Measurements from ENCODE around the gene WDR43.

Gene WDR43

GRCh38 chr2:28915939-28916338 lies 21.5 kb downstream of the WDR43 start:
- DNase-seq = no peak

GRCh38 chr2:28926847-28927246 lies 32.4 kb downstream of the WDR43 start:
- no peak for DNase-seq

DNA sequence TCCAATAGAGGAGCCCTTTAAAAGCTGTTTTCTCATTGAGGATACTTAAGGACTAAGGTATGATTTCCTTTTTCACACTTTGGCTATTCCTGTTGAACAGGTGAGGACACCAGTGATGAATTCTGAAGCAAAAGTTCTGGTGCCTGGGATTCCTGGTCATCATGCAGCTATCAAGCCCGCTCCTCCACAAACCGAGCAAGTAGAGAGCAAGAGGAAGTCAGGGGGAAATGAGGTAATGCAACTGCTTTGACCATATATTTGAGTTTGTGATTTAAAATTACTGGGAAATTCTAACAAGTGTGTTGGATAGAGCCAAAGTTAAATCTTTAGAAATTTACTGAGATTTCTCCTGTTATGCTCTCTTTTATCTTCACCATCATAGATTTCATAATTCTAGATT lies 33.0 kb downstream of the WDR43 start:
- no peak for DNase-seq

GRCh38 chr2:28927878-28928277 lies 33.4 kb downstream of the WDR43 start:
- DNase-seq = no peak

GRCh38 chr2:28929581-28929980 lies 35.1 kb downstream of the WDR43 start:
- no peak for DNase-seq

GRCh38 chr2:28930205-28930604 lies 35.7 kb downstream of the WDR43 start:
- no peak for DNase-seq

DNA sequence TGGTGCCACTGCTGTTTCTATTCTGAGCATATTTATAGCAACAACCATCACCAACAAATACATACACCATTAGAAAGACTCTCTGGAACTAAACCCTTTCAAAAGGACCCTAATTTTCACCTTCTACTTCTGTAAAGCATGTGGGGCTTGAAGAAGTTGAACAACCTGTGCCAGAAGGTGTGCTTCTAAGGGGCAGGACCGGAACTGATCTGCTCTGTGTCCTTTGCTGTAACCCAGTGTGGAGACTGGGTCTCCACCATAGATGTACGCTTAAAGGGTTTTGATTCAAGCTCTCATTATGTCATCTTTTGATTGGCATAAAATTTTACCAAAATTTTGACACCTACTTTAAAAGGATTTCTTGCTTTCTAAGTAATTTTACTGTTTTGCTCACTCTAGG lies 40.3 kb downstream of the WDR43 start:
- DNase-seq = no peak

DNA sequence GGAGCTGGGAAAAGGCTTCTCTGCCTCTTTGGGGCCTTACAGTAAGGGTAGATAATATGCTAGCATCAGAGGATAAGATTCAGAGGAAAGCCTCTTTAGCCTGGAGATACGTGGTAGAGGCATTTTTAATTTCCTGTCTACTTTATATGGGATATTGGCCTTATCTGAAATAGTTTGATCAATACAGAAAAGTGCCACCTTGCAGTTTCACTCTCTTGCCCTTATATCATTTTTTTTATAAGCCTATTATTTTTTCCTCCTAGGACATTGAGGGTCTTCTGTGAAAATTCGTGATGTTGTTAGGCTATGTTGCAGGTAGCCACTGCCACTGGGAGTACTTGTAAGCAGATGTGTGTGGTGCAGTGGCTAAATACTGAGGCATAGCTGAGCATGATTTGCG lies 46.5 kb downstream of the WDR43 start:
- no peak for DNase-seq

GRCh38 chr2:28944535-28945248 lies 50.2 kb downstream of the WDR43 start:
- no peak for DNase-seq

- no peak for DNase-seq
These were observed 53.7 kb downstream of the WDR43 start for GRCh38 chr2:28948160-28948559.

DNA sequence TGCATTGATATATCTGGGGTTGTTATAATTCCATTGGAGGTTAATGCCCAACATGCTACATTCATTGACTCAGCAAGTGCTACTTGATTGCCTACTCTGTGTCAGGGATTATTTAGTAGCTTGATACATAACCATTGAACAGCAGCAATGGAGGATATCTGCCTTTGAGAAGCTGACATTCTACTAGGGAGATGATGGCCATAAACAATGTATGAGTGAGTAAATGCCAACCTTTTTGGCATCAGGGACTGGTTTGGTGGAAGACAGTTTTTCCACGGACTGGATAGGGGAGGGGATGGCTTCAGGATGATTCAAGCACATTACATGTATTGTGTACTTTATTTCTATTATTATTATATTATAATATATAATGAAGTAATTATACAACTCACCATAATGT lies 54.7 kb downstream of the WDR43 start:
- no peak for DNase-seq

DNA sequence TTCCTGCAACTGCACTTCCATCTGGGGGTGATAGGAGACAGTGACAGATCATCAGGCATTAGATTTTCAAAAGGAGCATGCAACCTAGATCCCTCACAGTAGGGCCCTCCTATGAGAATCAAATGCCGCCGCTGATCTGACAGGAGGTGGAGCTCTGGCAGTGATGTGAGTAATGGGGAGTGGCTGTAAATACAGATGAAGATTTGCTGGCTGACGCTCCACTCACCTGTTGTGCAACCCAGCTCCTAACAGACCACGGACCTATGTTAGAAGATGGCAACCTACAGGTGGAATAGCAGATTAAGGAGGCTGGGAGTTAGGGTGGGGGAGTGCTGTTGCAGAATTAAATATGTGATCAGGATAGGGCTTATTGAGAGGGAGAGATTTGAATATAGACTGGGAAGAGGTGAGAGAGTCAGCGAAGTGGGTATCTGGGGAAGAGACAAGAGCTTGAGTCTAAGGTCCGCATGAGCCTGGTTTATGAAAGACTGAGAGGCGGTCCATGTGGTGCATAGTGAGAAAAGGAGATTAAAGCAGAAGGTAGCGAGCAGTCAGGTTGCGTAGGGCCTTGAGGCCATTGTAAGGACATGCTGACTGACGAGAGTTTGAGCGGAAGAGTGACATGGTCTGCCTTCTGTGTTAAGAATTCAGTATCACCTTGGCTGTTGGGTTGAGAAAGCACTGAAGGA lies 55.3 kb downstream of the WDR43 start:
- DNase-seq = no peak

DNA sequence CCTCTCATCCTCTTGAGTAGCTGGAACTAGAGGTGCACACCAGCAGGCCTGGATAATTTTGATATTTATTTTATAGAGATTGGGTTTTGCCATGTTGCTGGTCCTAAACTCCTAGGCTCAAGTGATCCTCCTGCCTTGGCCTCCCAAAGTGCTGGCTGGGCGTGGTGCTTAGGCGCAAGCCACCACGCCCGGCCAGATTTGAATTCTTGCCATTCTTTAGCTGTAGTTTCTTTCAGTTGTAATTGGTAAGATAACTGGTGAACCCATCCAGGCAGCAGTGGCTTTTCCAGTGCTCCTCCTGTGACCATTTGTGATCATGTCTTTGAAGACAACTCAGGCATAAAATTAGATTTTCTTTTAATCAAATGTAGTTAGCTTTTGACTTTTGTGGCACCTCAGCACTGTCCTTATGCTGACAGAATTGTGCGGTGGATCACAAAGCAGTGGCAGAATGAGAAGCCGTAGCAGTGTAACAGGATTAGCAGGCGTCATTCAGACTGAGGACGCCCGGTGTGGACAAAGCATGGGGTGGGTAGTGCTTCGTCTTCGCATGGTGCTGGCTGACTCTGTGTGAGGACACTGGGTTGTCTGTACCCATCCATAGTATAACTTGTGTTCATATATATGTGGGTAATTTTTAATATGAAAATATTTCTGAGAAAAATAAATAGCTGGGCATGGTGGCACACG lies 56.6 kb downstream of the WDR43 start:
- DNase-seq = no peak

DNA sequence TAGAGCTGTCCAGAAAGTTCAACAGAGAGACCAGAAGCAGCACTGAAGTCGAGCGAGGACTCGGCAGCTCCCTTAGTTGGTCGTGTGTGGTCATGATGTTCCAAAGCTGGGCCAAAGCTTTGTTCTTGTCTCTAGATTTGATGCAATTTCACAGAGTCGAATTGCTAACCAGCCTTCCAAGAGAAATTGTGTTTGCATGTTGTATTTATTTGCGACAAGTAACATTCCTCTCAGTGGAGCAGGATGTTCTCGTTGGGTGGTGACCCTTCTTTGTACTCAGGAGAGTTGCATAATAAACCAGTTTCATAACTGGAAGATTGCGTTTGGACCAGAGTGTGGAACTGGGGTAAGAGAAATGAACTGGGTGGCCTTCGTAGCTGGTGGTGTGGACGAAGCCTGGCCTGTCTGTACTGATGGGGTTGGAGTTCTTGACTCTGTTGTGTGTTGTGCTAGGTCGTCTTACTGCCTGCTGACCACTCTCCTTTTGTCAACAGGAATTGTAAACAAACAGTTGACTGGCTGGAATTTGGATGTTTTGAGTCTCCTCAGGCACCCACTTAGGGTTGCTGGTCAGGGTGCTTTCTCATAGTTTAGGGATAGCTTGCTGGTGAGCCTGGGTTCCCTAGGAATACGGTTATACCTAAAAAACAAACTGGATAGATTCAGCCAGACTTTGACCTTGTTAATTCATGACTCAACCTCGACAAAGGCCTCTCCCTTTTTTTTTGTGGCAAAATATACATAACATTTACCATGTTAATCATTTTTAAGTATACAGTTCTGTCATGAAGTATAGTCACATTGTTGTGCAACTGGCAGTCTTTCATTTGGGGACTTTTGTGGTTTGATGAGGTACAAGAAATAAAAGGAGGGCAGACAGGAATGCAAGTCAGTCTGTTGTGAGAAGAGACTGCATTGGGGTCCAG lies 57.7 kb downstream of the WDR43 start:
- no peak for DNase-seq

GRCh38 chr2:28952836-28953211 lies 58.4 kb downstream of the WDR43 start:
- DNase-seq = no peak

GRCh38 chr2:28955467-28955866 lies 61.0 kb downstream of the WDR43 start:
- DNase-seq = no peak

- DNase-seq = no peak
These were observed 62.0 kb downstream of the WDR43 start for GRCh38 chr2:28956415-28956826.

DNA sequence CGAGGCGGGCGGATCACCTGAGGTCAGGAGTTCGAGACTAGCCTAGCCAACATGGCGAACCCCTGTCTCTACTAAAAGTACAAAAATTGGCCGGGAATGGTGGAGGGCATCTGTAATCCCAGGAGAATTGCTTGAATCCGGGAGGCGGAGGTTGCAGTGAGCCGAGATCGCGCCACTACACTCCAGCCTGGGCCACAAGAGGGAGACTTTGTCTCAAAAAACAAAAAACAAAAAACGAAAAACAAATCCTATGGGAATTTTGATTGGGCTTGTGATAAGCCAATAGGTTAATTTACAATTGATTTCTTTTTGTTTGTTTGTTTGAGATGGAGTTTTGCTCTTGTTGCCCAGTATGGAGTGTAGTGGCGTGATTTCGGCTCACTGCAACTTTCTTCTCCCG lies 62.4 kb downstream of the WDR43 start:
- no peak for DNase-seq

DNA sequence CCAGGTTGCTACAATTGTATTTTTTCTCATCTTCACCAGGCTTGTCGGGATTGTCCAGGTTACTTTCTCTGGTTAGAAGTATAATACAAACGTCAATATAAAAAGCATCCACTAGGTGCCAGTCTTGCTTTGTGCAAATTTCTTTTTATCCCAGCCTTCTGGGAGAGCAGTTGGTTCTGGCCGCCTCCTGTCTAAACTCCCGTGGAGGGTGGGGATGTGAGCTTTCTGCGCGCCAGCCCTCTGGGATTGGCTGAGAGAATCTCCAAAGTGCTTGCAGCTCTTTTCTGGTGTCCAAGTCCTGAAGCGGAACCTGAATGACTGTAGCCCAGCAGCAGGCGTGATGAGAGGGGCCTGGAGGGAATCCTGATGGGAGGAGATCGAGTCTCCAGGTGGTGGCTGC lies 64.2 kb downstream of the WDR43 start:
- DNase-seq = peak; percentile 43 to 62

DNA sequence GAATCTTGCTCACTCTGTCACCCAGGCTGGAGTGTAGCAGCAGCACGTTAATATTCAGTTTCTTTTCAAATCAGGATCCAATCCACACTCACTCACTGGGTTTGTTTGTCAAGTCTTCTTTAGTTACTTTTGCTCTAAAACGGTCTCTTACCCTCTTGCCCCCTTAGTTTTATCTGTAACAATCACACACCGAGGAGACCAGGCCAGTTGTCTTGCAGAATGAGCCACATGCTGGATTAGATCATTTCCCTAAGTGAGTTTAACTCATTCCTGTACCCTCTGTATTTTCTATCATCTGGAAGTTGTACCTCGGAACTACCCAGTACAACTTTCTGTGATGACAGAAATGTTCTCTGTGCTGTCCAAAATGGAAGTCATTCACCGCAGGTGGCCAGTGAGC lies 65.9 kb downstream of the WDR43 start:
- no peak for DNase-seq

DNA sequence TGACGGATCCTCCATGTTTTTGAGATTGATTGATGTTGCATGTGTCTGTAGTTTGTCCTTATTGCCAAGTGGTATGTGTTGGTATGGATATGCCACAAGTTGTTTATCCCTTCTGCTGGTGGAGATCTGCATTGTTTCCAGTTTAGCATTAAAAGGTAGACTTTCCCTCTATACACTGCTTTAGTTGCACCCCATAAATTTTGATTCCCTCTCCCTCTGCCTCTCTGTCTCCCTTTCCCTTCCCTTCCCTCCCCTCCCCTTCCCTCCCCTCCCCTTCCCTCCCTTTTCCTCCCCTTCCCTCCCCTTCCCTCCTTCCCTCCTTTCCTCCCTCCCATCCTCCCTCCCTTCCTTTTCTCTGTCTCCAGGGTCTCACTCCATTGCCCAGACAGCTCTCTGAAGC lies 68.0 kb downstream of the WDR43 start:
- DNase-seq = no peak

DNA sequence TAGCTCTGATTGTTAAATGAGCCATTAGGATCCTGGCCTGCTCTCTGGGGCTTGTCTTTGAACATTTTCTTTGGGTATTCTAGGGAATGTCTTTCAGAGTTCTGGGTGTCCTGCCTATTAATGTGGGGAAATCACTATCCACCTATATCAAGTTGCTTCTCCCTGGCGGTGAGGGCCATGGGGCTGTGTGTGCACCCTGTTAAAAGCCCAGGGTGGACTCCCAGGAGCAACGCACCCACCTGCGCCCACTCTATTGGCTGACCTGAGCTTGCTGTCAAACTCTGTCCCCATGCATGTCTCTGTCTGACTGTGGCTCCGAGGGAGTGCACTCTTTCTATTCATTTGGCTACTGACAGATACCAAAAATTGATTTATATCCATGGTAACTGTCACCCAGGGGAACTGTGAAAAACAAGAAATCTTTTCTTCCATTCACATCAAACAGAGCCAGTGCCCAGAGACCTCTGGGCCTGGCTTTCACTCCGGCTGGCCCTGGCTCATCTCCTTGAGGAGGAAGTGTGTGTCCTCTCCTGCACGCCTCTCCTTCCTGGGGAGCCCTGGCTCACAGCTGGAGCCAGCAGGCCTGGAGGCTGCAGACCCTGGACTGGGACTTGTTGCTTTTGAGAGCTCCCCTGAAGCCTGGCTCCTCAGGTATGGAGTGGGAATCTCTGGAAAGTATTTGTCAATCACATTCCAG lies 76.1 kb downstream of the WDR43 start:
- DNase-seq = no peak
